ENCODE data around the gene CDCA3. TPM values are rescaled to one million over a fixed set of nuclear protein-coding genes. Genes with fewer than 3 reads are reported as not detected.

Gene CDCA3
- total and polyA plus RNA-seq, 2 donors (not counting 1 experiment from before 2014, with no cell fraction given): 1.6 to 2.3 TPM

GRCh38 chr12:6850796-6851152 is 312 bp downstream of the CDCA3 start:
- Mint-ChIP-seq H3K27me3 (no peaks in the 10 kb centered on the region), H3K4me3 (no peak overlapping the region), H3K4me1 (peaks cover 23% of the 10 kb centered on the region), H3K9me3 (ENCODE audit: insufficient read depth) (no peaks in the 10 kb centered on the region), H3K27ac (no peak overlapping the region)
- H2AFZ ChIP-seq (ENCODE audit: insufficient read depth, low read depth, low read length, poor library complexity, severe bottlenecking): peak overlapping the region; percentile 80
- peak overlapping the region in 1 of 2 donors; percentile 91 for H3K27ac ChIP-seq (ENCODE audit: low read length in 2 of 2)
- intact Hi-C loops (cut with micrococcal nuclease): loop anchor here (1.0 to 5.0 kb wide), 5 partner anchors 15 to 293 kb away; partner anchors contain the start of genes IFFO1, MLF2 and PTMS
- peak overlapping the region in 3 of 5 experiments; percentile 85 to 92 (median 85) for H3K4me3 ChIP-seq (ENCODE audit: control extremely low read depth in 1 of 5, extremely low read depth in 1 of 5, insufficient read depth in 1 of 5, low read depth in 2 of 5, low read length in 4 of 5)
- peaks cover 6 to 23% of the 10 kb centered on the region in 2 donors for H3K4me1 ChIP-seq (ENCODE audit: control insufficient read depth in 2 of 2, insufficient read depth in 2 of 2, low read length in 2 of 2)
- ChIA-PET POLR2A (interaction anchor here (1.4 to 5.3 kb wide), 7 partner anchors 16 to 161 kb away, joined by 5 to 49 read pairs (median 8); partner anchors contain the start of genes C12orf57, COPS7A, LRRC23 and RNU7-1), CTCF (interaction anchor here (1.1 to 6.7 kb wide), 7 partner anchors 10 to 244 kb away, joined by 3 to 136 read pairs (median 7); partner anchors contain the start of genes GNB3, MLF2, SPSB2 and TPI1)
- TF ChIP-seq, protein P1, sequence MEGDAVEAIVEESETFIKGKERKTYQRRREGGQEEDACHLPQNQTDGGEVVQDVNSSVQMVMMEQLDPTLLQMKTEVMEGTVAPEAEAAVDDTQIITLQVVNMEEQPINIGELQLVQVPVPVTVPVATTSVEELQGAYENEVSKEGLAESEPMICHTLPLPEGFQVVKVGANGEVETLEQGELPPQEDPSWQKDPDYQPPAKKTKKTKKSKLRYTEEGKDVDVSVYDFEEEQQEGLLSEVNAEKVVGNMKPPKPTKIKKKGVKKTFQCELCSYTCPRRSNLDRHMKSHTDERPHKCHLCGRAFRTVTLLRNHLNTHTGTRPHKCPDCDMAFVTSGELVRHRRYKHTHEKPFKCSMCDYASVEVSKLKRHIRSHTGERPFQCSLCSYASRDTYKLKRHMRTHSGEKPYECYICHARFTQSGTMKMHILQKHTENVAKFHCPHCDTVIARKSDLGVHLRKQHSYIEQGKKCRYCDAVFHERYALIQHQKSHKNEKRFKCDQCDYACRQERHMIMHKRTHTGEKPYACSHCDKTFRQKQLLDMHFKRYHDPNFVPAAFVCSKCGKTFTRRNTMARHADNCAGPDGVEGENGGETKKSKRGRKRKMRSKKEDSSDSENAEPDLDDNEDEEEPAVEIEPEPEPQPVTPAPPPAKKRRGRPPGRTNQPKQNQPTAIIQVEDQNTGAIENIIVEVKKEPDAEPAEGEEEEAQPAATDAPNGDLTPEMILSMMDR (IDR thresholded peaks at IDR 0.05): no peak
- no peak for TF ChIP-seq EZH2 (IDR thresholded peaks at IDR 0.05; ENCODE audit: borderline replicate concordance, insufficient read depth, low read depth, low read length, poor library complexity, severe bottlenecking)
- no peaks in the 10 kb centered on the region for H3K27me3 ChIP-seq (replicated peaks in 1 of 4; ENCODE audit: control extremely low read depth in 1 of 4, control insufficient read depth in 3 of 4, insufficient read depth in 4 of 4, low read length in 3 of 4)
- peak overlapping the region; percentile 87 for H3K9ac ChIP-seq (ENCODE audit: low read length)
- ATAC-seq (ENCODE audit: low read depth): no peak
- peaks cover 3% of the 10 kb centered on the region for H4K20me1 ChIP-seq (ENCODE audit: control insufficient read depth, insufficient read depth, low read length, poor library complexity, severe bottlenecking)
- WGBS (ENCODE audit: insufficient coverage): 64% methylated on average over 16 of the region's 16 CpGs
- no peak for DNase-seq
- peaks cover 0 to 12% of the 10 kb centered on the region in 2 experiments for H3K36me3 ChIP-seq (replicated peaks in 1 of 2; ENCODE audit: control extremely low read depth in 1 of 2, control insufficient read depth in 1 of 2, extremely low read depth in 1 of 2, insufficient read depth in 2 of 2, low read length in 1 of 2)
- no peaks in the 10 kb centered on the region for H3K9me3 ChIP-seq (ENCODE audit: control extremely low read depth in 1 of 3, control insufficient read depth in 2 of 3, insufficient read depth in 1 of 3, low read length in 2 of 3)
- H3K4me2 ChIP-seq (replicated peaks; ENCODE audit: low read depth, low read length, poor library complexity, severe bottlenecking): peak overlapping the region; percentile 87
- H3K79me2 ChIP-seq (ENCODE audit: control insufficient read depth, insufficient read depth, low read length): peaks cover 25% of the 10 kb centered on the region

DNA sequence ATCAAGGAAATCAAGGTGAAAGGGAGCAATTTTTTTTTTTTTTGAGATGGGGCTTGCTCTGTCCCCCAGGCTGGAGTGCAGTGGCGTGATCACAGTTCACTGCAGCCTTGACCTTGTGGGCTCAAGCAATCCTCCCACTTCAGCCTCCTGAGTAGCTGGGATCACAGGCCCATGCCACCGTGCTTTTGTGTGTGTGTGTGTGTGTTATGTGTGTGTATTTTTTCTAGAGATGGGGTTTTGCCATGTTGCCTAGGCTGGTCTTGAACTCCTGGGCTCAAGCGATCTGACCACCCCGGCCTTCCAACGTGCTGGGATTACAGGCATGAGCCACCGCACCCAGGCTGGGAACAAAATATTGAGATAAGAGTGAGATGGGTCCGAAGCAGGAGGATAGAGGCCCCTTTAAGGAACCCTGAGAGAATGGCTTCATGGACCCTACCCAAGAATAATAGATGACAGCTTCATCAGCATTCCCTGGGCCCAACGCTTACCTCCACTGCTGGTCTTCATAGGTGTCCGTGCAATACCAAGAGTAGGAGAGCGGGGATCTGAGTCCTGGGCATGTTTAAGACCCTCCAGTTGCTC is 1.0 kb downstream of the CDCA3 start:
- DNase-seq: no peak
- TF ChIP-seq, protein P1 (IDR thresholded peaks at IDR 0.05): no peak
- no peak for TF ChIP-seq EZH2 (IDR thresholded peaks at IDR 0.05; ENCODE audit: borderline replicate concordance, insufficient read depth, low read depth, low read length, poor library complexity, severe bottlenecking)
- Histone ChIP-seq H3K9me3 (ENCODE audit: control extremely low read depth in 1 of 3, control insufficient read depth in 2 of 3, insufficient read depth in 1 of 3, low read length in 2 of 3) (no peaks in the 10 kb centered on the region), H3K27me3 (replicated peaks in 1 of 4; ENCODE audit: control extremely low read depth in 1 of 4, control insufficient read depth in 3 of 4, insufficient read depth in 4 of 4, low read length in 3 of 4) (no peaks in the 10 kb centered on the region), H3K9ac (ENCODE audit: low read length) (no peak overlapping the region), H3K27ac (ENCODE audit: low read length in 2 of 2) (no peak overlapping the region), H3K4me1 (ENCODE audit: control insufficient read depth in 2 of 2, insufficient read depth in 2 of 2, low read length in 2 of 2) (peaks cover 6 to 23% of the 10 kb centered on the region in 2 donors), H4K20me1 (ENCODE audit: control insufficient read depth, insufficient read depth, low read length, poor library complexity, severe bottlenecking) (no peaks in the 10 kb centered on the region), H3K79me2 (ENCODE audit: control insufficient read depth, insufficient read depth, low read length) (peaks cover 18% of the 10 kb centered on the region), H2AFZ (ENCODE audit: insufficient read depth, low read depth, low read length, poor library complexity, severe bottlenecking) (no peak overlapping the region), H3K36me3 (replicated peaks in 1 of 2; ENCODE audit: control extremely low read depth in 1 of 2, control insufficient read depth in 1 of 2, extremely low read depth in 1 of 2, insufficient read depth in 2 of 2, low read length in 1 of 2) (peaks cover 0 to 5% of the 10 kb centered on the region in 2 experiments), H3K4me2 (replicated peaks; ENCODE audit: low read depth, low read length, poor library complexity, severe bottlenecking) (no peak overlapping the region), H3K4me3 (ENCODE audit: control extremely low read depth in 1 of 5, extremely low read depth in 1 of 5, insufficient read depth in 1 of 5, low read depth in 2 of 5, low read length in 4 of 5) (no peak overlapping the region)
- Mint-ChIP-seq H3K27ac (no peak overlapping the region), H3K27me3 (no peaks in the 10 kb centered on the region), H3K4me1 (peaks cover 23% of the 10 kb centered on the region), H3K4me3 (no peak overlapping the region), H3K9me3 (ENCODE audit: insufficient read depth) (no peaks in the 10 kb centered on the region)
- CTCF ChIA-PET: interaction anchor here (1.7 to 6.7 kb wide), 3 partner anchors 14 to 90 kb away, joined by 3 to 136 read pairs (median 11); partner anchors contain the start of genes SPSB2 and TPI1
- no peak for ATAC-seq (ENCODE audit: low read depth)
- POLR2A ChIA-PET: interaction anchor here (3.6 kb wide), 1 partner anchor 22 kb away, joined by 29 read pairs; the partner anchor contains the start of gene SPSB2
- 93% methylated on average over 8 of the region's 10 CpGs for WGBS (ENCODE audit: insufficient coverage)
- intact Hi-C loops (cut with micrococcal nuclease): loop anchor here (5.0 kb wide), 3 partner anchors 83 to 293 kb away; partner anchors contain the start of genes IFFO1 and PTMS

Measured in B cell (primary cell).